ENCODE results near the gene METTL18. TPM values are rescaled to one million over a fixed set of nuclear protein-coding genes. Genes with fewer than 3 reads are reported as not detected.

The METTL18 gene
- total RNA-seq, 1 experiment from 2014 or later = 3.2 TPM

DNA sequence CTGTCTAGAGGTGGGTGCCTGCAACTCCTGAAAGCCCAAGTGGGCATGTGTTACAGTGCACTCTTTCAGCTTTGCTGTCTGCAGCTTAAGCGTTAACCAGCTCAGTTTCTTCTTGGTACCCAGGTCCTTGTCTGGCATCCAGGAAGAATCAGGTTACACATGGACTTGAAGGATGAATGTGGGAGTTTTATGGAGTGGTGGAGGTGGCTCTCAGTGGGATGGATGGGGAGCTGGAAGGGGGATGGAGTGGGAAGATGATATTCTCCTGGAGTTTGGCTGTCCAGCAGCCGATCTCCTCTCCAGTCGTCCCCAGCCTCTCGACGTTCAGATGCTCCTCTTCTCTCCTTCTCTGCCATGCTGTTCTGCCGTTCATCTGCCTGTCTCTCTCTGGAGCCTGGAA lies 9.4 kb downstream of the METTL18 start:
- DNase-seq (ENCODE audit: low spot score) = no peak

DNA sequence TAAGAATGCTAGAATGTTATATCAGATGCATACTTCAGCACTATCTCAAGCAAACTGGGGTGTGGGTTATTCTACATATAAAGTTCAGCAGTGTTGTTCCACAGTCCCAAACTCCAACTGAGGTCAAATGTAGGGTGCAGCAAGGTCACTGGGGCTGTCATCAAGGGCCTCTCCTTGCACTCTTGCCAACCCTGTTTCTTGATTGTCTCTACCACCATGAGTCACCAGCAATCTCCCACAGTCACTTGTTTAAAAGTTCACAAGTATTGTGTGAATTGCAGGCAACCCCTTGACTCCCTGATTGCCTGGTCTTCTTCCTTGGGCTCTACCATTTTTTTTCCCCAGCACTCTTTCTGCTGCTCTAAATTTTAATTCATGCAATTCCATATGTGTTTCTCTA lies 10.6 kb downstream of the METTL18 start:
- DNase-seq (ENCODE audit: low spot score) = no peak

DNA sequence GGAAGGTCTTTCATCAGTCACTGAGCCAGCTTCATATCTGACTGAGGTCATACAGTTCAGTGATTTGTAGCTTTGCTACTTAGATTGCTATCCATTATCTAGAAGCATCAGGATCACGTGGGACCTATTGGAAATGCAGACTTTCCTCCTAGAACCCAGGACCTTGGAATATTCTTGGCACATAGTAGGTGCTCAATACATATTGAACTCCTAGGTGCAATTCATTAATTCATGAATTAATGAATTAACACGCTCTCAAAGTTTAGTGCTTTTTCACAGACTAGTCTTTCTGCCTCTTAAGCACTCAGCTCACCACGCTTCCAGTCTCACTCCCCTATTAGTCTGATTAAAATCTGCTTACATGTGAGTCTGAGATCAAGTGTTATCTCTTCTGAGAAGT lies 12.1 kb downstream of the METTL18 start:
- no peak for DNase-seq (ENCODE audit: low spot score)

DNA sequence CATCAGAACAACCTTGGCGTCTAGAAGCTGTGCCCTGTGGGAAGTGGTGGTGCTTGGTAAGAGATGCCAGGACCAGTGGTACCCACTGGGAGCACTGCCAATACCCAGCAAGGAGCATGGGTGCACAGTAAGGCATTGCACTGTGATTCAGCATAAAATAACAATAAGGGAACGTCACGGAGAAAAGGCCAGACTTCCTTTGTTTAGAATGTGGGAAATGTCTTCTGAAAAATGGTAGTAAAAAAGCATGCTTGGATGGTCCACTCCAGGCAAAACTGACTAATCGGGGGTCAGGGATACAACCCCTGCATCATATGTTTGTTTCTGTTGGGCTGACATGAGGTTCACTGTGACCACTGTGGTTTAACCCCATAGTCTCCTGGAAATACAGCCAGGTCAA lies 14.7 kb downstream of the METTL18 start:
- DNase-seq (ENCODE audit: low spot score) = no peak

- no peak for DNase-seq (ENCODE audit: low spot score)
These were observed 15.6 kb downstream of the METTL18 start for GRCh38 chr1:169779150-169779549.

DNA sequence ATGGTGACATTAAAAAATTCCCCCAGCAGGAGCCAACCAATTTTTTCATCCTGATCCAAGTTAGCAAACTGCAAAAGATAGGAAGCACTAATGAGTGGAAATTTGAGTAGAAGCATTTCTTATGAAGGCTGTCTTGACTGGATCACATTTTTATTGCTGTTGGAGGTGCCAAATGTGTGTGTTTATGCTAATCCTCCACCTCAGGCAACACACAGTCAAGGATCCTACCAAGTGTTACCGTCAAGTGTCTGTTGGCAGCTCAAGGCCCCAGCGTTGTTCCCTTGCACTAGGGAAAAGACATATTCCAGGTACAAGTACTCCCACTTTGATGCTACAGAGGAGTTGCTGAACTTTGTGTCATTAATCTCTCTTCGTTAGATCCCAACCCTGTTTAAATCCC lies 18.3 kb downstream of the METTL18 start:
- no peak for DNase-seq (ENCODE audit: low spot score)

DNA sequence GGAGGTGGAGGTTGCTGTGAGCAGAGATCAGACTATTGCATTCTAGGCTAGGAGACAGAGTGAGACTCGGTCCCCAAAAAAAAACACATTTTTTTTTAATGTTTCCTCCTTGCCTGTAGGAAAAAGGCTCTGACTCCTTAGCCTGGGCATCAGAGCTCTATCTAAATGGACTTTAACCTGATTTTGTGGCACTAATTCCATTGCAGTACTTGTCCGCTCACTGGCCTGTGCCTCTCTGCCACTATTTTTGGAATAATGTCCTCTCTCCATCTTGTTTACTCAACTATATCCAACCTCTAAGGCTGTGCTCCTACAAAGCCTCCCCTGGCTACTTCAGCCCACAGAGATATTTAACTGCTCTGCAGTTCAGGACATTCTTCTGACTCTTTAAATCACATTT lies 26.5 kb downstream of the METTL18 start:
- DNase-seq (ENCODE audit: low spot score) = no peak

GRCh38 chr1:169765580-169766331 lies 29.0 kb downstream of the METTL18 start:
- DNase-seq (ENCODE audit: low spot score) = no peak

GRCh38 chr1:169764919-169765318 lies 29.8 kb downstream of the METTL18 start:
- DNase-seq (ENCODE audit: low spot score) = no peak

GRCh38 chr1:169762699-169763098 lies 32.0 kb downstream of the METTL18 start:
- DNase-seq (ENCODE audit: low spot score) = no peak

- DNase-seq (ENCODE audit: low spot score) = no peak
These were observed 35.7 kb downstream of the METTL18 start for GRCh38 chr1:169759038-169759437.

DNA sequence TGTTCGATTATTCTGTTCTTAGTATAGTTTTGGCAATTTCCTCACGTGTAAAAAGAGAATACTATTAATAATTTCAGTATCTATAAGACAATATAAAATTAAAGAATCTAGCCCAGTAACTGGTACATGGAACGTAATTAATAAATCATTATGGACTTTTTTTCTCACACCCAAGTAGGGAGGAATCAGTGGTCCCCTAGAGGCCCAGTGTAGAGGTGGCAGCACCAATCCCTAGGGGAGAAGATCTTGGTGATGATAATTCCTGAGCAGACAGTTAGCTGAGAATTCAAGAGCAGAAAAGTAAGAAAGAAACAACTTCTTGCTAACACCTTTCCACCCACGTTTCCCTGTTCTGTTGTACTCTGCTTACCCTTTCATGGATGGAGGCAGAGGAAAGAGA lies 41.2 kb downstream of the METTL18 start:
- no peak for DNase-seq (ENCODE audit: low spot score)

DNA sequence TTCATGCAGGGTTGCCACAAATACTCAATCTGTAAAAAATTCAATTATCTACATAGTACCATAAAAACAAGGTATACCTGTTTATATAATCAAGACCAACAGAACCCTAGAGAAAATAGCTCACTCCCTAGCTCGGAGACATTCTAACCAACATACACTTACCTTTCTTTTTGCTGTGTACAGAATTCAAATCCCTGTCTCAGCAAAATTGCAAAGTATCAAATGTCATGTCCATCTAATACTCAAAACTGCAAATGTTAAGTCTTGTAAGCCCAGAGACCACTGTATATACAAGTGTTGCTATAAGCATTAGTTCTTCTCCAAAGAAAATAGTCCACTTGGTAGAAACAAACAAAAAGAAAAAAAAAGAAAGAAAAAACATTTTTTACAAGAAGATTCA lies 44.7 kb downstream of the METTL18 start:
- DNase-seq (ENCODE audit: low spot score) = no peak

DNA sequence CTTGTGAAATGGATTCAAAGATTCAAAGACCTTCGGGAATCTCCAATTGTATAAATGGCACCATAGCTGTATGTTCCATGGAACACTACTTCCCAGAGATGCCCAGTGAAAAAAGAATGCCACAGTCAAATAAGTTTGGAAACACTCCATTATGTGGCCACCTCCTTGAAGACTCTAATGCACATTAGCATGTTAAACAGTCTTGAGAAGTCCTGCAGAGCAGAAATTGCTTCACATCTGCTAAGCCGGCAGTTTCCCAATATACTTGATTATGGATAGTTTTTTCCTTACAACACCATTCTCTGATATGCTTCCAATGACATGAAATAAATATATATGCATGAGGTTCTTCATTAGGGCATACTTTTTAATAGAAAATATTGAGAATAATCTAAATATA lies 48.2 kb downstream of the METTL18 start:
- no peak for DNase-seq (ENCODE audit: low spot score)

DNA sequence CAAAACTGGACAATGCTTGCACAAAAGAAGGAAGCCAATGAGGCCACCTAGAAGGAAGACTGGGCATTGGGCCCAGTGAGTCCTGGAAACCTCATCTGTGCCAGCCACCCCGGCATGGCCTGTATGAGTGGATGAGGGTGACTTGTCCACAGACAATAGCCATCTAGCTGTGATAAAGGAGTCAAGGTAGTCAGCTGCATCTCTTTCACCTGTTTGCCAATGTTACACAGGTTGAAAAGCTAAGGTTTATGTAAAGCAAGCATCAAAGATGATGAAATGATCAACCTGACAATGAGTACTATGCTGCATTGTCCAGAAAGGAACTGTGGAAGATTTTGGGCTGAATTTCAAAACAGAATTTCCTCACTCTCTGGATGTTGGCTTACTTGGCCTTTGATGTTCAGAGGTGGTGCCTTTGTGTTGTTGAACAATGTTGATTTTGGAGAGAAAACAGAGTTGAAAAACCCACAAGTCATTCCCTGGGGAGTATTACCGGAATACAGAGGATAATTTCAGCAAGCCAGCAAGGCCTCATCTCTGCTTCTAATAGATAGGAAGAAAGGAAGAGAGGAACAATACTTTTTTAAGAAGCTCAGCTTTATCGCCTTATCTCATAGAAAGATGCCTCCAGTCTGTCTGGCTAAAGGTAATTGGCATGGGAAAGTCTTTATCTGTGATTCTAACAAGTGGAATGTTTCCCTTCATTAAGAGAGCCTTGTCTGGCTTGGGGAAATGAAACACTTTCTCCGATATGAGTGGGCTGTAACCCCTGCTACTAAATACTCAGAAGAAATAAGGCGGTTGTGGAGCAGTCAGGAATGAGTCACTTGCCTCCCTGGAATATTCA lies 49.5 kb downstream of the METTL18 start:
- DNase-seq (ENCODE audit: low spot score) = no peak

Other genes starting within 250 kb of the METTL18 start
- gene F5, start 208.4 kb downstream of the METTL18 start, total RNA-seq (2014; rRNA removed; shearing (Covaris generic)) = 8.1 and 9.2 TPM in 2 replicates
- gene SELP, start 164.8 kb downstream of the METTL18 start, total RNA-seq (2014; rRNA removed; shearing (Covaris generic)) = not detected in 2 replicates
- gene SELL, start 83.3 kb downstream of the METTL18 start, total RNA-seq (2014; rRNA removed; shearing (Covaris generic)) = 2.0 TPM in 1 of 2 replicates, not detected in the other
- not detected in 2 replicates for gene SELE, start 60.8 kb downstream of the METTL18 start, total RNA-seq (2014; rRNA removed; shearing (Covaris generic))
- 4.4 and 5.7 TPM in 2 replicates for gene SCYL3, start 99.0 kb upstream of the METTL18 start, total RNA-seq (2014; rRNA removed; shearing (Covaris generic))